H1 (cell line): ENCODE measurements around the gene ABCG5. TPM values are rescaled to one million over a fixed set of nuclear protein-coding genes. Genes with fewer than 3 reads are reported as not detected.

Experiments used
- ATF2 ChIP-seq: IDR thresholded peaks from 2 replicates; pipeline ENCODE4 v1.6.1; 2012; ENCODE audit warnings: low read length, inconsistent platforms
- BCL11A ChIP-seq, 2 experiments: IDR thresholded peaks; one replicate each; pipeline ENCODE4 v1.6.1; 2011; ENCODE audit warnings: low read depth in 2 of 2, low read length in 2 of 2, mild to moderate bottlenecking in 2 of 2
- RNF2 ChIP-seq: fragments of 200-900, 300-1000 bp; sonication (generic); IDR thresholded peaks from 2 replicates; pipeline ENCODE4 v1.7.1; 2016; ENCODE audit warnings: borderline replicate concordance, low read depth, mild to moderate bottlenecking, antibody characterized with exemption, low read length; ENCODE audit not compliant: poor library complexity, severe bottlenecking; ENCODE audit errors: missing control alignments
- polyA plus RNA-seq, 7 experiments: library from polyadenylated mRNA; depleted of rRNA in 3 of 7; stranded (reverse) in 5 of 7; unstranded in 2 of 7; fragments of >200 nt in 5 of 7; fragments of 200-250 nt in 2 of 7; gene quantifications; 1 replicate in 5 of 7; 2 replicates in 1 of 7; 4 replicates in 1 of 7; pipeline versions ENCODE4 v1.2.1 to v1.2.3, GENCODE V29; 2011 to 2013; ENCODE audit warnings: missing spikeins in 2 of 7, mixed read lengths in 2 of 7
- total RNA-seq: library from RNA; stranded (reverse); fragmentation: NEBNext Ultra II Directional; extraction: Animal tissue kit (Norgen Biotek cat#: 25700); gene quantifications from 2 replicates; pipeline ENCODE4 v1.2.1, GENCODE V29; 2021

ABCG5 gene
- total and polyA plus RNA-seq, 2 of the 8 experiments (the other 6 are each of a cell fraction or from before 2014, with no cell fraction given) = not detected

- TF ChIP-seq ATF2 (no peak), BCL11A (IDR thresholded peaks at IDR 0.05; ENCODE audit: low read depth in 2 of 2, low read length in 2 of 2) (no peak), RNF2 (no peak)
These were observed 40.6 kb upstream of the ABCG5 start (continued) for GRCh38 chr2:43879261-43879660.
